IMR-90 (cell line): Measurements from ENCODE around the gene PPM1A. TPM values are rescaled to one million over a fixed set of nuclear protein-coding genes. Genes with fewer than 3 reads are reported as not detected.

ENCODE experiments used
- ATAC-seq: fragments of 200-7000 bp; cut with Tn5 transposase; 2 replicates; pipeline ENCODE4 v1.9.1; 2020; ENCODE audit warnings: low read depth, mild to moderate bottlenecking, moderate library complexity
- BruUV-seq: library from RNA; stranded (reverse); fragments of 400-500 nt; replicated peaks from 2 replicates; lab custom pipeline; 2021; lab: Mats Ljungman, UMichigan
- CTCF ChIA-PET: fragments of 300-600 bp; formaldehyde crosslinking; extraction: SDS; loops from one replicate; lab custom pipeline; 2021; ENCODE audit warnings: antibody characterized with exemption; lab: Yijun Ruan, JAX
- POLR2A ChIA-PET: fragments of 300-600 bp; sonication (Branson Sonifier 250); formaldehyde crosslinking; loops from one replicate; lab custom pipeline; 2022; ENCODE audit warnings: antibody characterized with exemption; ENCODE audit not compliant: unreplicated experiment; lab: Charles Lee
- DNase-seq: peaks from one replicate; pipeline ENCODE4 v3.0.0; 2013
- H2AFZ ChIP-seq: replicated peaks from 2 replicates; pipeline ENCODE3; 2013; ENCODE audit warnings: low read length, mild to moderate bottlenecking; ENCODE audit not compliant: poor library complexity
- H2AK5ac ChIP-seq: 2 replicates; pipeline ENCODE4 v1.6.1; 2013; ENCODE audit warnings: low read depth, low read length, inconsistent platforms
- H2AK9ac ChIP-seq: replicated peaks from 2 replicates; pipeline ENCODE3; 2013; ENCODE audit warnings: mild to moderate bottlenecking, low read depth, low read length, moderate library complexity; ENCODE audit not compliant: poor library complexity
- H2BK120ac ChIP-seq: 2 replicates; pipeline ENCODE4 v1.6.1; 2013; ENCODE audit warnings: low read depth, low read length, inconsistent platforms
- H2BK15ac ChIP-seq: 3 replicates; pipeline ENCODE4 v1.6.1; 2013; ENCODE audit warnings: low read depth, low read length, inconsistent platforms
- H2BK20ac ChIP-seq: 2 replicates; pipeline ENCODE4 v1.6.1; 2013; ENCODE audit warnings: low read depth, mild to moderate bottlenecking, inconsistent platforms, low read length, moderate library complexity
- H2BK5ac ChIP-seq: 2 replicates; pipeline ENCODE4 v1.6.1; 2013; ENCODE audit warnings: mild to moderate bottlenecking, low read depth, low read length, inconsistent platforms; ENCODE audit not compliant: poor library complexity, severe bottlenecking
- H3K14ac ChIP-seq: replicated peaks from 2 replicates; pipeline ENCODE4 v1.6.1; 2013; ENCODE audit warnings: low read depth, low read length, inconsistent platforms
- H3K18ac ChIP-seq: 2 replicates; pipeline ENCODE4 v1.6.1; 2013; ENCODE audit warnings: low read depth, low read length, control low read depth
- H3K23ac ChIP-seq: 2 replicates; pipeline ENCODE4 v1.6.1; 2013; ENCODE audit warnings: low read depth, low read length, inconsistent platforms
- H3K27ac ChIP-seq: 2 replicates; pipeline ENCODE4 v1.5.1; 2013; ENCODE audit warnings: mild to moderate bottlenecking, control low read depth, low read length; ENCODE audit not compliant: insufficient read depth
- H3K27me3 ChIP-seq: 2 replicates; pipeline ENCODE4 v1.6.1; 2013; ENCODE audit warnings: low read length; ENCODE audit not compliant: control insufficient read depth, insufficient read depth
- H3K36me3 ChIP-seq: 2 replicates; pipeline ENCODE4 v1.6.1; 2013; ENCODE audit warnings: low read length, mixed read lengths; ENCODE audit not compliant: control insufficient read depth, insufficient read depth
- H3K4ac ChIP-seq: 2 replicates; pipeline ENCODE4 v1.6.1; 2013; ENCODE audit warnings: low read depth, low read length, inconsistent platforms
- H3K4me1 ChIP-seq: 2 replicates; pipeline ENCODE4 v1.6.1; 2013; ENCODE audit warnings: low read length, mixed read lengths; ENCODE audit not compliant: control insufficient read depth, insufficient read depth
- H3K4me2 ChIP-seq: 2 replicates; pipeline ENCODE4 v1.6.1; 2013; ENCODE audit warnings: low read depth, mild to moderate bottlenecking, control low read depth, low read length, moderate library complexity
- H3K4me3 ChIP-seq: 2 replicates; pipeline ENCODE4 v1.5.1; 2013; ENCODE audit warnings: low read depth, mild to moderate bottlenecking, control low read depth, low read length, moderate library complexity; ENCODE audit not compliant: insufficient read depth
- H3K56ac ChIP-seq: 2 replicates; pipeline ENCODE4 v1.6.1; 2013; ENCODE audit warnings: low read length, inconsistent platforms; ENCODE audit not compliant: insufficient read depth; ENCODE audit errors: extremely low read depth
- H3K79me1 ChIP-seq, 2 experiments: 2 replicates each; pipeline ENCODE4 v1.6.1; 2013; ENCODE audit warnings: low read length in 2 of 2, inconsistent platforms in 1 of 2, low read depth in 1 of 2
- H3K9ac ChIP-seq: 2 replicates; pipeline ENCODE4 v1.6.1; 2013; ENCODE audit warnings: low read depth, low read length, control low read depth
- H3K9me1 ChIP-seq: 2 replicates; pipeline ENCODE4 v1.6.1; 2013; ENCODE audit warnings: low read length, inconsistent platforms; ENCODE audit not compliant: insufficient read depth
- H3K9me3 ChIP-seq: 2 replicates; pipeline ENCODE4 v1.6.1; 2013; ENCODE audit warnings: low read length; ENCODE audit not compliant: control insufficient read depth, insufficient read depth
- H4K20me1 ChIP-seq: 2 replicates; pipeline ENCODE4 v1.6.1; 2013; ENCODE audit warnings: low read length, inconsistent platforms; ENCODE audit not compliant: insufficient read depth
- H4K5ac ChIP-seq: 2 replicates; pipeline ENCODE4 v1.6.1; 2013; ENCODE audit warnings: mild to moderate bottlenecking, low read depth, low read length, control low read depth
- H4K8ac ChIP-seq, 2 experiments: 2 replicates each; pipeline ENCODE4 v1.6.1; 2013; ENCODE audit warnings: low read depth in 2 of 2, low read length in 2 of 2, control low read depth in 1 of 2, inconsistent platforms in 1 of 2
- H4K91ac ChIP-seq: 2 replicates; pipeline ENCODE4 v1.6.1; 2013; ENCODE audit warnings: low read depth, low read length, inconsistent platforms; ENCODE audit not compliant: insufficient read depth
- CTCF ChIP-seq: conservative IDR thresholded peaks from 2 replicates; pipeline ENCODE4 v1.5.1; 2012; ENCODE audit warnings: mild to moderate bottlenecking, low read depth, low read length, improper control_type of control experiment
- FOS ChIP-seq: fragments of 150-350 bp; IDR thresholded peaks from 2 replicates; pipeline ENCODE4 v1.6.1; 2016; ENCODE audit warnings: low read depth, low read length
- RAD21 ChIP-seq: IDR thresholded peaks from 2 replicates; pipeline ENCODE4 v1.6.1; 2012; ENCODE audit warnings: low read length, improper control_type of control experiment
- RCOR1 ChIP-seq: IDR thresholded peaks from 2 replicates; pipeline ENCODE4 v1.6.1; 2012; ENCODE audit warnings: mild to moderate bottlenecking, low read length, improper control_type of control experiment; ENCODE audit not compliant: insufficient replicate concordance
- WGBS, 2 experiments: methylation state at CpG; one replicate each; pipeline versions ENCODE4 v1.1.5 to v1.1.7; 2013; ENCODE audit warnings: missing lambda C conversion rate in 2 of 2; ENCODE audit not compliant: insufficient read length in 1 of 2; ENCODE audit errors: extremely low coverage in 2 of 2; 5-methylcytosine and 5-hydroxymethylcytosine counted together
- dilution Hi-C: fragments of 300-500 bp; cut with HindIII; formaldehyde crosslinking; loops from one replicate; pipeline ENCODE4 v1.14.3; 2018; ENCODE audit warnings: low sequenced_read_pairs; ENCODE audit not compliant: unreplicated experiment
- in situ Hi-C: fragments of 300-500 bp; cut with MboI; formaldehyde crosslinking; loops from 3 replicates; pipeline ENCODE4 v1.14.3; 2019; ENCODE audit warnings: low sequenced_read_pairs, inconsistent platforms, mixed read lengths
- intact Hi-C: fragments of 100-400 bp; cut with micrococcal nuclease; formaldehyde crosslinking; loops from 2 replicates; pipeline ENCODE4 v1.10.0; 2022
- polyA plus RNA-seq, 3 experiments: library from polyadenylated mRNA; depleted of rRNA; stranded (reverse); fragments of >200 nt; gene quantifications; 2 replicates each; pipeline ENCODE4 v1.2.3, GENCODE V29; 2012; ENCODE audit warnings: low replicate concordance in 1 of 3
- total RNA-seq: library from RNA; depleted of rRNA; stranded (reverse); fragments of >200 nt; gene quantifications from 2 replicates; pipeline ENCODE4 v1.2.3, GENCODE V29; 2012
- TF ChIP-seq, protein P1 (sequence below): fragments of 150-350 bp; IDR thresholded peaks from 2 replicates; pipeline ENCODE4 v1.6.1; 2017; ENCODE audit warnings: mild to moderate bottlenecking, antibody characterized with exemption, low read length, low read depth

The PPM1A gene
- total and polyA plus RNA-seq, 2 of the 4 experiments (the other 2 are of a cell fraction) = 14.3 to 15.1 TPM

DNA sequence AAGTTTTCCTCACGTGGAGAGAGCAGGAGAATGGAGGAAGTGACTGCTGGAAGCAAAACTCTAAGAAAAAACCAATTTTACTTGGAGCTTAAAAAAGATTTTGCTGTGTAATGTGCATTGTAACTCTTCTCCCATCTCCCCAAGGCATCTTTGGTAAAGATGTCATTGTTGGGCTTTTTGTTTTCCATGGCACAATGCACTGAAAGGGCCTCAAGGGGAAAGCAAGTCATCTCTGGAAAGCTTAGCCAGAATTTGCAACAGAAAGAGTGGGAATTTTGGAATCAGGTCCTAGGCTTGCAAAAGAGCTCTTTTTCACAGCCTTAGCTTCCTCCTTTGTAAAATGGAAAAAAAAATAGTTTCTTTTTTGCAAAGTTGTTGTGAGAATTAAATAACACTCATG lies 7.9 kb upstream of the PPM1A start:
- no CpG with 5 or more reads among the region's 1 CpG for whole genome bisulfite sequencing, 2 experiments
- no peak overlapping the region for H3K14ac ChIP-seq
- no peak overlapping the region for H4K91ac ChIP-seq
- no peak overlapping the region for H3K9ac ChIP-seq
- no peaks in the 10 kb centered on the region for H3K9me1 ChIP-seq
- no peak overlapping the region for H2BK120ac ChIP-seq
- TF ChIP-seq FOS (no peak), CTCF (no peak), RCOR1 (no peak), RAD21 (no peak)
- TF ChIP-seq, protein P1, sequence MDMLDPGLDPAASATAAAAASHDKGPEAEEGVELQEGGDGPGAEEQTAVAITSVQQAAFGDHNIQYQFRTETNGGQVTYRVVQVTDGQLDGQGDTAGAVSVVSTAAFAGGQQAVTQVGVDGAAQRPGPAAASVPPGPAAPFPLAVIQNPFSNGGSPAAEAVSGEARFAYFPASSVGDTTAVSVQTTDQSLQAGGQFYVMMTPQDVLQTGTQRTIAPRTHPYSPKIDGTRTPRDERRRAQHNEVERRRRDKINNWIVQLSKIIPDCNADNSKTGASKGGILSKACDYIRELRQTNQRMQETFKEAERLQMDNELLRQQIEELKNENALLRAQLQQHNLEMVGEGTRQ = no peak
- in situ Hi-C loops (no loop called here), dilution Hi-C loops (no loop called here), intact Hi-C loops (no loop called here)
- H3K27me3 ChIP-seq = peaks cover 16% of the 10 kb centered on the region
- H4K8ac ChIP-seq = no peak overlapping the region
- no peaks in the 10 kb centered on the region for H3K9me3 ChIP-seq
- H3K56ac ChIP-seq = no peak overlapping the region
- no peak overlapping the region for H2AK5ac ChIP-seq
- no peaks in the 10 kb centered on the region for H3K79me1 ChIP-seq
- no peak overlapping the region for H3K4ac ChIP-seq
- H2BK15ac ChIP-seq = no peak overlapping the region
- no peak for ATAC-seq
- ChIA-PET POLR2A (no interaction called here), CTCF (no interaction called here)
- no peak overlapping the region for H2BK5ac ChIP-seq
- BruUV-seq = no TSS peak
- no peak overlapping the region for H3K23ac ChIP-seq
- no peak overlapping the region for H3K18ac ChIP-seq
- no peaks in the 10 kb centered on the region for H3K36me3 ChIP-seq
- H4K5ac ChIP-seq = no peak overlapping the region
- no peaks in the 10 kb centered on the region for H3K4me1 ChIP-seq
- H3K27ac ChIP-seq = no peak overlapping the region
- H3K4me2 ChIP-seq = no peak overlapping the region
- DNase-seq = no peak
- H4K20me1 ChIP-seq = no peaks in the 10 kb centered on the region
- H2BK20ac ChIP-seq = no peak overlapping the region
- H2AFZ ChIP-seq = no peak overlapping the region
- H3K4me3 ChIP-seq = no peak overlapping the region
- no peak overlapping the region for H2AK9ac ChIP-seq
